Kidney tubule cell (primary cell): ENCODE data around the gene SLC9A9.

Experiments used
- DNase-seq: peaks from one replicate; pipeline ENCODE4 v3.0.0-alpha.2; 2018; ENCODE audit warnings: low spot score

SLC9A9 gene

DNA sequence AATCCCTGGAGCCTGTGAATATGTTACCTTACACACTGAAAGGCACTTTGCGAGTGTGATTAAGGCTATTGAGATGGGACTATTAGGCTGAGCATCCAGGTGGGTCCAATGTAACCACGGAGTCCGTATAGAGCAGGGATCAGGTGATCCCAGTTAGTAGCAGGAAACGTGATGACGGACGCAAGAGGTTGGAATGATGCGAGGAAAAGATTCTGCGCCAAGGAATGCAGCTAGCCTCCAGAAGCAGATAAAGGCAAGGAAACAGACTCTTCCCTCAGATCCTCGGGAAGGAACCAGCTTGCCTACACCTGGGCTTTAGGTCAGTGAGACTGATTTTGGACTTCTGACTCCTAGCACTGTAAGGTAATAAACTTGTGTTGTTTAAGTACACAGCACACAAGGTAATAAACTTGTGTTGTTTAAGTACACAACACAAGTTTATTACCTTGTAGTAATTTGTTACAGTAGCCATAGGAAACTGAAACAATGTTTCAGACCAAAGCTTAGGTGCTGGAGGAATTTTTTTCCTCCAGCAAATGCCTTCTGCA, 603.7 kb downstream of the SLC9A9 start:
- DNase-seq: no peak

DNA sequence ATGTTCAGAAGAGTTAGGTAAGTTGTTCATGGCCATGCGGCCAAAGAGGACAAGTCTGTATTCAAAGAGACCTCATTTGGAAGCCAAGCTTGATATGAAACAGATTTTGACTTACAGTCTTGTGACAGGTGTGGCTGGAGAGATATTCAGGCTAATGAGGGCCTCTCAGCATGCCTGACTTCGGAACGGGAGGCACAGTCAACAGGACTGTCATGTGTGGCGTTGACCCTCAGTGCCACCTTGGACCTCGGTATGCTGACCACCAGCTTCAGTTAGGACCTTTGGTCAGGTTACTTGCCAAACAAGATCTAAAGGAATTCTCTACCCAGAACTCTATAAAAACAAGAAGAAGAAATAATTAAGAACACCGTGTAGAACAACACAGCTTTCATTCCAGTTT, 604.6 kb downstream of the SLC9A9 start:
- DNase-seq: no peak

DNA sequence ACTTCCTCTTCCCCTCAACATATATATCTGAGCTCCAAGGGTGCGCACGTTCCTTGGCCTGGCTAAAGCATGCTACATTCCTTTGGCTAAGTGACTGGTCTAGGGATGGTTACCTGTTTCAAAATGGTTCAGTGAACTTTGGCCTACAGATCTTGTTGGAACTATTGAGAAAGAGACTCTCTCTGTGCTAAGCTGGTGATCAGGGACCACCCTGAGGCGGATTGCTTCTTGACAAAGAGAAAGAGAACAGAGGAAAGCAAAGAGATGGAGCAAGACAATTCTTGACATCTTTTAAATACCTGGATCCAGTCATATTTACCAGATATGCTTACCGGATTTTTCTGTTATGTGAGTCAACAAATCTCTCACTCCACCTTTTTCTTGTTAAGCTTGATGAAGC, 605.6 kb downstream of the SLC9A9 start:
- DNase-seq: no peak

DNA sequence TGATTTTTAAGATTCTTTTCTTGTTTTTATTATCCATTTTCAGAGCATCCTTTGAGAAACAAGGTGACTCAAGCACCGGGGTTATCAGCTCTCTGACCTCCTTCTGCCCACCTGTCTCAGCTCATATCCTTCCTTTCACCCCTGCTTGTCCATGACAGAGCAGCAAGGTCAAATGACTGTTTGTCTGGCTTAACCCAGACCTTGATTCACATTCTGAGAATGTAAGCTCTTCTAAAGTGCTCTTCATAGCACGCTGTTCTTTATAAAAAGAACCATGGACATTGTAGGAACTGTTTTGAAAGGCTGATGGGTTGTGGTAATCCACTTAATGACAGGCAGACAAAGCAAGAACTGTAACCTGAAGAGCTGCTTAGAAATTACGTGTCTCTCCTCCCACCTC, 606.2 kb downstream of the SLC9A9 start:
- no peak for DNase-seq

DNA sequence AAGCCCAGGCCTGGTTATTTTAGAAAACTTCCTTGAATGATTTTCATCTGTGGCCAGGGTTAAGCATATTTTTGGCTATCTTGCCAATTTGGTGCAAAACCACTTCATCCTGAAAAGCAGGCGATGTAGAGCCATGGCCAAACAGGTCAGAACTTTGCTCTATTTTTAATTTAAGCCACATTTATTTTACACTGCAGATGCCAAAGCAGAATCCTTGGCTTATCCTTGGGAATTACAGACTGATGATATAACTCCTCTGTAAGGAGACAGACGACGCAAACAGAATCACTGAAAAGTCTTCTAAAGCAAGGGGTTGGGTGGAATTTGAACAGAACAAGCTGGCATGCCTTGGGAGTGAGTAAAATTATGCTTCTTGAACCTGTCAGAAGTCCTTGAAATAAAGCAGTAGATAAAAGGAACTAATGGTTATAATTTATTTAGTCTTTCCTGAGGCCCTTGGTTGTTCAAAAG, 606.8 kb downstream of the SLC9A9 start:
- no peak for DNase-seq

DNA sequence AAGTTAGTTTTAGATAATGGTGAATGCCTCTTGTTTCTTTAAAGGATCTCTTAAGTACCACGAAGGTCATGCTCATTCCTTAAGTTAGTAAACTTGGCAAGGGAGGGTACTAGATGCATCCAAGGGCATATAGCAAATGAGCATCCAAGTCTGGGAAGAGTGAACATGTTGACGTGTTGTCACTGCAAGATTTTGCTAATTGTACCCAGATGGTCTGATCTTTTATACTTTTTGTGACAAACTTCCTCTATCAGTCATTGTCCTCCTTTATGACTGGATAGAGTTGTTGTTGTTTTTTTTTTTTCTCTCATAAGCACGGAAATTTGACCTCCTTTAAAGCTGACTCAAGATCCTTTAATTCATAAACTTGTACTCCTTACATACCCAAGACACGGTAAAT, 607.4 kb downstream of the SLC9A9 start:
- no peak for DNase-seq

DNA sequence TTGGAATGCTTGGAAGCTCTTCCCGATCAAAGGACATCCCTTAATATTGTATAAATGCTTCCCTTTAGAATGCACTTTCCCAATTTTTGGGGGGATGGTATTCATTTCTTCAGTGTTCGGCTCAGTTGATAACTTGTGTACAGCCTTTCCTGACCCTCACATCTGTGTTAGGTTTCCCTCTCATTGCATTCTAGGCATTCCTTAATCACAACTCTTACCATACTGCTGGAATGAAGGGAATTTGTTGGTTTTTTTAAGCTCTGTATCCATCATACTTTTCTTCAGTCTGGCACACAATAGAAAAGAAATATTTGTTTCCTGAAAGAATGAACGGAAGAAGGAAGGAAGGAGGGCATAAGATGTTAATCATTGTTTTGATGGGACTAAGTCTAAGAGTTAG, 609.2 kb downstream of the SLC9A9 start:
- DNase-seq: peak; percentile 50

DNA sequence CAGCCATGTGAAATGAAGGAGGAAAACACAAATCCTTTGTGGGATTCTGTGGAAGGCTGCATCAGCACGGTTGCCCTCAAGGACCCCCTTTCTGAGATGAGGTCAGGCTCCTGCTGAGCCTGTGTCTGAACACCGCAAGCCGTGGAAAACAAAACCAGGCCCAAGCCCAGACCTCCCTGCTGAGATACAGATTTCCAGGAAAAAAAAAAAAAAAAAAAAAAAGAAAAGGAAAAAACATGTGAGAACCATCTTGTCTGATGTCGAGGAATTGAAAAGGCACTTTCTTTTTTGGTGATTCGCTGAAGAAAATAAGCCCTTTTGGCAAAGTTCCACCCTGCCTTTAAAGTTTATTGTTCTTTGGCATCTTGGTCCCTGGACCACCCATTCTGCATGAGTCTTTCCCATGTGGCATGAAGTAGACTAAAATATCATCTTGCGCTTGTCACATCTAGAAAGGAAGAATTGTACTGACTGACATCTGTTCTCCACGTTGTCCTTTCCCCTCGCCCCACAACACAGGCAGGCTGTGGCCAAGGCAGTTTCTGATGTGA, 611.1 kb downstream of the SLC9A9 start:
- DNase-seq: no peak

DNA sequence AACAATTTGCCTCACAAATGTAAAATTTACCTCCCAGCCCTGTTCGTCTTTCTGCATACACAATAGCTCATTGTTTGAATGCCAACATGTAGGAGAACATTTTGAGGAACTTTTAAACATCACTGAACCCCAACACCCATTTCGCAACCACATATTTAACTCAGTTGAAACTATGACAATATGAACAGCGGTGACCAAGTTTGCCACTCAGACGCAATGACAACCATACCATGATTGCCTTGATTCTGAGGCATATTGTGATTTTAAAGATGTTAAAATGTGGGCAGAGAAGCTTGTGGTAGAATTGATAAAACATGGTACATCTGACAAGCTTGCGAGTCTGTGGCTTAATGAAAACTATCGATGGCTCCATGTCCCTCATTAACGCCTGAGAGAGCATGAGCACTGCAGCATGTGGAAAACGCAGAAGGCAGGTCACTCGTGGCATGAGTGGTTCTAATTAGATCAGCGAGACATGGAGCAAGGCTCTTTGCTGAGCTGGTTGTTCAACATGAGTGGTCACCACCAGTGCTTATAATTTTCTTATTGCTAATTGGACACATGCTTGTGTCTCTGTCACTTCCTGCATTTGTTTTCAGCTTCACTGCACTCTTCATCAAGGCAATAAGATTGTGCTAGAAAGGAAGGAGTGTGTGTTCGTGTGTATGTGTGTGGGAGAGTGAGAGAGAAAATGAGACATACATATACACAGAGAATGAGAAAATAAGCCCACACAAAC, 611.9 kb downstream of the SLC9A9 start:
- peak; percentile 77 for DNase-seq

DNA sequence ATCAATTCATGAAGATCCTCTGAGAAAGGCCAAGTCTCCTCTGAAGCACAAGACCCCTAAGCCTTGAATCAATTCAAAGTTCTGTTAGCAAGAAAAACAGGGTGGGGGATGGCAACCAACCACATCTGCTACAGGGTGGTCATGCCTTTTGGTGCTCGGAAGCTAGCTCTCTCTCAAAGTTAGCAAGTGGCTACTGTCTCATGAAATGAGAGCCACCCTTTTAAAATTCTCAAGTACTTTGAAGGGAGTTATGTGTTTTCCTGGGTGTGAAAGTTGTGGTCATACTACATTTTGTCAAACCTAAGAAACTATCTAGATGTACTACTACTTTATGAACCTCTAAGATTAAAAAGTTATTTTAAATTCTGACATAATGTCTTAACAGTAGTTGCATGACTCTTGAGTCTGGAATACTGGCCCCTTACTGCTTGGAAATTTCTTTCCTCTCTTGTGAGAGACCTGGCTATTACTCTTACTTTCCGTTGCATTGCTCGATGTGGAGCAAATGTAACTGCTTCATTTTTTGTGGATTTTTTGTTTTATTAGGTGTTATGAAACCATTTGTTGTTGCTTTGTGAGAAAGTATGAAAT, 612.6 kb downstream of the SLC9A9 start:
- no peak for DNase-seq

DNA sequence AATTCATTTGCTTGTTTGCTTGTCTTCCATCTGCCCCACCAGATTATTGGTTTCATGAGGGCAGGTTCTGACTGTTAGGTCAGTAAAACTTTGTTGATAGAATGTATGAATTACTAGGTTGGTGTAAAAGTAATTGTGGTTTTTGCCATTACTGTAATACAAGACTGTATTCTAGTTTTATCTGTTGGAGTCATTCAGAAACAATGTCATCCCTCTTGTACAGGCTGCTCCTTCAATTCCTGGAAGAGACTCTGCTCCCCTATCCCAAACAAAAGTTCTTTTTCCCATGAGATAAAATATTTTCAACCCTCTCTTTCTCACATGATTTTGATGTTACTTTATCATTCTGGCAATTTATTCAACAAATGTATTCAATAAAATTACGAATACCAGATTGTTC, 613.7 kb downstream of the SLC9A9 start:
- DNase-seq: no peak

DNA sequence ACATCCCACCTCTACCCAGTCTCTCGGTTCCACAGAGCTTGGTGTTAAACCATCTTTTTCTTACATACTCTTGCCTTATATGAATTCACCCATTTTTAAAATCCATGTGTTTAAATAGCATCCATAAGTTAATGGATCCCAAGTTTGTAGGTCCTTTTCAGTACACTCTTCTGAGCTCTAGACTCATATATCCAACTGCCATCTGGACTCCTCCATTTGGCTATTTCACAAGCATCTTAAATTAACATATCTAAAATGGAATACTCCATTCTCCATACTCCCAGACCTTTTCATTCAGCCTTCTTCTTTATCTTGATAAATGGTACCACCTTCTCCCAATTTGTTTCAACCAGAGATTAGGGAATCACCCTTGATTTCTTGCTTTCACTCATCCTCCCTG, 615.3 kb downstream of the SLC9A9 start:
- no peak for DNase-seq

DNA sequence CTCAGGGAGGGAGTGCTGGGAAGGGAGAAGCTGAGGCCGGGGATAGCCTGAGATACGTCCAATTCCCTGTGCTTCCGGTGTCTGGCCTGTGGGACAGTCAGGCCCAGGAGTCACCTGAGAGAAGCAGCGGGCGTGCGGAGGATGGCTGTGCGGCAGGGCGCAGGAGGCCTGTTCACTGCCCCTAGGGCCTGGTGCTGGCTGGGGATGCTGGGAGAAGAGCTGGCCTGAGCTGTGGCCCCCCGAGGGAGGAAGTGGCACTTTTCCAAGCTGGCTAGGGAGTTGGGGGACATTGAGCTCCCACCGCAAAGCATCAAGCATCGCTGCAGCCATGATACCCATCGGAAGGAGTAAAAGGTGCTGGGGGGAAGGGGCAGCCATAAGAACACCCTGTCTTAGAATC, 619.9 kb downstream of the SLC9A9 start:
- no peak for DNase-seq

DNA sequence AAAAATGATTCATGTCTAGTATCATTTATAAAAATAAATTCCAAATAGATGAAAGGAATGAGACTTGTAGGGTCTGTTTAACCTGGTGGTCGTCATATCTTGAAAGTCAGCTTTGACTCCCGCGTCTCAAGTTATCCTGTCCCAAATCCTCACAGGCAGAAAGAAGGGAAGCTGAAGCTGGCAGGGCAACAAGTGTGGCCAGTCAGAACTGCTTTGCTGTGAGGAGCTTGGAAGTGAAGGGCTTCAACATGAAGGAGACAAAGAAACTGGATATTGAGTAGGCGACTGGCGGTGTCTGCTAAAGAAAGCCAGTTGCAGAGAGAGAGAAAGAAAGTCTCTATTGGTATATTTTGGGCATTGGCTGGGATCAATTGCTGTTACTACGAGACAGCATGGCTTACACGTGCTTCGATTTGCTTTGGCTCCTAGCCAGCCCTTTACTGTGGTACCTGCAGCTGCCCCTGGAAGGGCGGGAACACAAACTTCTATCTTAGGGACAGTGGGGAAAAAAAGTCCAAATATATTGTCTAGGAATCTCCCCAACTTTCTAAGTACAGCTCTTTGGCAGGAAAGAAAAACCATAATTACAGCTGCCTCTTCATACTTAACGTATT, 621.5 kb downstream of the SLC9A9 start:
- DNase-seq: no peak

DNA sequence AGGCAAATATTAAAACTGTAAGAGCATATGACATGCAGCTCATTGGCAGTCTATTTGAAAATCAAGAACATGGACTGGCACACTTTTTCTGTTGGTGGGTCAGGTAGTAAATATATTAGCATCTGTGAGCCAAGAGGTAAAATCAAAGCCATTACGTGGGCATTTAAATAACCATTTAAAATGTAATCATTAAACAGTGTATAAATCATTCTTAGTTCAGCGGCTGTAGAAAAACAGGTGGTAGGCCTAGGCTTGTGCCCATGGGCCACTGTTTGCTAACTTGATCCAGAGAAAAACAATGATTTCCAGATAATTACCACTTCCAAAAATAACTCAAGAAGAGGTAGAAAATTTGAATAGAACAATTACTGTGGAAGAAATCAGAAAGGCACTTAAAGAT, 623.6 kb downstream of the SLC9A9 start:
- DNase-seq: no peak

DNA sequence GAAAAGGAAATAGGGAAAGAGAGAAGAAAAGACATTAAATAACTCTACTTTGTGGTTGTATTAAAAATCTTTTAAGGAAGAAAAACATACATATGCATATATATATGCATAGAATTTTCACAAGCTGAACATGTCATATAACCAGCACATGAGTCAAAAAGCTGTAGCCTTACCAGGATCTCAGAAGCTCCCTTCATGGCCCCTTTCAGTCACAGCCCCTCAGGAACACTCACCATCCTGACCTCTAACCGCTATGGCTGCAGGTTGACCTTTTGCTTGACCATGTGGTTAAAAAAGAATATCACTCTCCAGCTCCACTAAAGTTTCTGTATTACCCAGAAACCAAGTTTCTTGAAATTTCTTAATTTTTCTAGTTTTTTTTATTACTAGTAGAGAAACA, 625.3 kb downstream of the SLC9A9 start:
- no peak for DNase-seq

DNA sequence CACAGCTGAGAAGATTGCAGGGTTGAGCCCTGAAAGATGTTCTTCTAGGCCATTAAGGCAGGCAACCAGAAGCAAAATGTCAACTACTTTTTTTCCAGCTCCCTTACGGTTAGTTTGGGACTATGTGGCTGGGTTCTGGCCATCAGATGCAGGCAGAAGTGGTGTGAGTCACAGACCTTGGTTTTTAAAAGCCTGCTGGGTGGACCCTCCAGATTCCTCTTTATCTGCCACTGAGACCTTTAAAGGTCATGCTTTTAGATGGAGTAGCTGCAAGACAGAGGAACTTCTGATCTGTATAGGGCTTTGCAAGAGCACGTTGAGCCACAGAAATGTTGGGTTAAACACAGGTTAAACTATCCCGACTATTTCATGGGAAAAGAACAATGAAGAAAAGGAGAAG, 625.8 kb downstream of the SLC9A9 start:
- no peak for DNase-seq

DNA sequence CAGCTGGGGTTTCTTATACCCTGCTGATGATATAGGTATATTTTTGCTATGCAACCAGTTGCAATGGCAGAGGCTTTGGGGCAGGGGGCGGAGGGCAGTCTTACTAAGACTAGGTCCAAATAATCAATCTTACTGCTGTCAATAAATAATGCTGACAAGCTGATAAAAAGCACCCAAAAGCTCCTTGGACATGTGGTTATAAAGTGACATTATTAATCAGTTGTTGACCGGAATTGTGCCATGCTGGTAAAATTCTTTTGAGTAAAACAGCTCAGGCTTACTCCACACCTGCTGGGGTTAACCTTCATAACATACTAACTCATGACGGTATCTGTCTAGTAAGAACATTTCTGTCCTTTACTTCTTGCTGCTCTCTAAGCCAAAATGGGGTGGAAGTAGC, 626.8 kb downstream of the SLC9A9 start:
- no peak for DNase-seq

DNA sequence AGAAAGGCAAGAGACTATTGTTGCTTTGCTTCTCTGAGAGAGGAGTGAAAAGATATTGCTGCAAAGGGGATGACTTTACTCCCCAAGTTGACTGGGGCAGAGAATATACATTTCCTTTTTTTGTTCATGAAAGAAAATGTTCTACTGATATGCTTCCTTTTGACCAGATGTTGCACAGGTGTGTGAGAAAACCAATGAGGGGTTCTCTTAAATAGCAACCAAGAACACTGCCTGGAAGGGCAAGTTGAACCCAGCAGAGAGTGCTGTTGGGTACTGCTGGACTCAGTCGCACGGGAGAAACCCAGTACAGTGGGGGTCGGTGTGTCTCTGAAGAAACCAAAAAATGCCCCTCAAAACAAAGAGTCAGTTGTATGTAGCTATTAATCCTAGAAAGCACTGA, 627.5 kb downstream of the SLC9A9 start:
- no peak for DNase-seq

DNA sequence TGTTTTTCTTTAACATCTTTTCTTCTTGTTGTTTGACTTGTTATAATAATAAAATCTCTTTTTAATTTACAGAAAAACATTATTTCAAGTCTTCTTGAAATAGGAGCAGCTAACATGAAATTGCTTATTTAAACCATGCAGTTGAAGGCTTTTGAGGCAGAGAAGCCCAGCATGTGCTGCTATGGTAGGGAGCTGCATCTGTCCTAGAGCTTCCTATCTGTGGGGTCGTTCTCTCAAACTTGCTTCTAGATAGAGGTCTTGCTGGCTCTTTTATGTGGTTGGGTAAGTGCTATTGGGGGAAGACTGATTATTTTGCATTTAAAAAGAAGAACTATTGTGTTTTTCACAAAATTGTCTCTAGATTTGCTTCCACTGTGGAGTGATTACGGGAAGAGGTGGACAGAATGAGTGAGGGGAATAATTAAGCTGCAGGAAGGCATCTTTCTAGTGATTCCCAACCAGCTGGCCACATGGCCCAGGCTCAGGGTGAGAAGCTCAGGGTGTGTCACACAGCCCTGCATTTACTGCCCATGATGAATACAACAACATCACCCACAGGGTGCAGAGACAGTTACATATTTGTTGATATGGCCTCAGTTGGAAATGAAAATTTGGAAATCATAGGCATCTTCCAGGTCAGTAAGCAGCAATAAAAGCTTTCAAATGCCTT, 630.0 kb downstream of the SLC9A9 start:
- DNase-seq: no peak

DNA sequence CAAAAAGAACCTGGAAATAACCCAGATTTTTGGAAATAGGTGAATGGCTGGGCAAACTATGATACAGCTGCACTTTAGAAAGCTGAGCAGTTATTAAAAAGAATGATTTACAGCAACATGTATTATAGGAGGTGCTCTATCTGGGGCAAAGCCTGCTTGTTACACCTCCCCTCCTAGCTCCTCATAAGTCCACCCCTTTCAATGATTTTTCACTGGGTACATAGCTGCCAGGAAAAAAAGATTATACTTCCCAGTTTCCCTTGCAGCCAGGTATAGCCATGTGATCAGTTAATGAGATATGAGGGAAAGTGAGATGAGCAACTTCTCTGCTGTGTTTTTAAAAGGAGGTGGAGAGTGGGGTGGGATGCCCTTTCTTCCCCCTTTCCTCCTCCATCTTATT, 631.0 kb downstream of the SLC9A9 start:
- DNase-seq: no peak

DNA sequence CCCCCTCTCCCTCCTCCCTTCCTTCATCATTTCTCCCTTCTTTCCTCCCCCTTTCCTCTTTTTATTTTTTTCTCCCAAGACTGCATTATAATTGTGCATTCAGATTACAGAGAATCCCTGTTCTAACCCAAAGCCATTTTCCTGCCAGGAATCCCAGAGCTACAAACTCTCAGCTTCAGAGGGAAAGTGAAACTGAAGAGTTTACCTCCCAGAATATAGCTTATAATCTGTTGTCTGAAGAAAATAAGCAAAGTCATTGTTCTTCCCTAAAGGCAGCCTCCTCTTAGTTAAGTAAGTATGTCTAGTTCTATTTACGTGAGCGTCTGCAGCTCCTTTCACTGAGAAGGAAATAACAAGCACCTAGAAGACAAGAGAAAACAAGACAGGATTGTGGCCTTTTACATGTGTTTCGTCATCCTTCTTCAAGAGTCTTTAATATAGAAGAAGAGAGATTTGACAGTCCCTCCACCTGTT, 631.5 kb downstream of the SLC9A9 start:
- DNase-seq: no peak
